NCI-H2081 (cell line): ENCODE results near the gene CLIC1.

ENCODE experiments used
- DNase-seq, 2 experiments: peaks; one replicate each; lab custom pipeline; 2025; lab: John Stamatoyannopoulos, UW

Gene CLIC1

GRCh38 chr6:31737991-31738979 is 2.0 kb upstream of the CLIC1 start:
- peak; percentile 76 to 89 for DNase-seq

- DNase-seq = peak in 1 of 2 experiments; percentile 42
Observed at GRCh38 chr6:31737315-31737990, 1.1 kb upstream of the CLIC1 start.

- DNase-seq = no peak
Observed at GRCh38 chr6:31736768-31737314, 511 bp upstream of the CLIC1 start.

- no peak for DNase-seq
Observed at GRCh38 chr6:31734821-31735406, 1.4 kb downstream of the CLIC1 start.

GRCh38 chr6:31734247-31734820 is 2.0 kb downstream of the CLIC1 start:
- no peak for DNase-seq

- DNase-seq = no peak
Observed at GRCh38 chr6:31733734-31734133, 2.6 kb downstream of the CLIC1 start.

GRCh38 chr6:31732029-31732428 is 4.3 kb downstream of the CLIC1 start:
- no peak for DNase-seq

- no peak for DNase-seq
Observed at GRCh38 chr6:31730631-31731086, 5.7 kb downstream of the CLIC1 start.

- DNase-seq = no peak
Observed at GRCh38 chr6:31729979-31730630, 6.2 kb downstream of the CLIC1 start.

GRCh38 chr6:31729515-31729978 is 6.8 kb downstream of the CLIC1 start:
- peak; percentile 67 for DNase-seq

GRCh38 chr6:31728767-31729514 is 7.4 kb downstream of the CLIC1 start, which contains the start of gene DDAH2:
TSS of gene DDAH2 (minus strand) at chr6:31729299. CDS start at chr6:31729161, 138 bp downstream.
- DNase-seq = no peak

GRCh38 chr6:31727717-31728671 is 8.3 kb downstream of the CLIC1 start:
- DNase-seq = no peak

- DNase-seq = no peak
Observed at GRCh38 chr6:31727034-31727716, 9.2 kb downstream of the CLIC1 start.

- DNase-seq = no peak
Observed at GRCh38 chr6:31725502-31726350, 10.6 kb downstream of the CLIC1 start.

- DNase-seq = no peak
Observed at GRCh38 chr6:31723980-31724691, 12.2 kb downstream of the CLIC1 start.

GRCh38 chr6:31723245-31723979 is 12.9 kb downstream of the CLIC1 start, which contains the start of gene MPIG6B:
TSS of gene MPIG6B (plus strand) at chr6:31723373. CDS start at chr6:31723384, 11 bp downstream.
- DNase-seq = no peak
